ENCODE measurements around the gene PSD. TPM values are rescaled to one million over a fixed set of nuclear protein-coding genes. Genes with fewer than 3 reads are reported as not detected.

The PSD gene
- total RNA-seq, 2 experiments from 2014 or later = 3.6 to 4.3 TPM

DNA sequence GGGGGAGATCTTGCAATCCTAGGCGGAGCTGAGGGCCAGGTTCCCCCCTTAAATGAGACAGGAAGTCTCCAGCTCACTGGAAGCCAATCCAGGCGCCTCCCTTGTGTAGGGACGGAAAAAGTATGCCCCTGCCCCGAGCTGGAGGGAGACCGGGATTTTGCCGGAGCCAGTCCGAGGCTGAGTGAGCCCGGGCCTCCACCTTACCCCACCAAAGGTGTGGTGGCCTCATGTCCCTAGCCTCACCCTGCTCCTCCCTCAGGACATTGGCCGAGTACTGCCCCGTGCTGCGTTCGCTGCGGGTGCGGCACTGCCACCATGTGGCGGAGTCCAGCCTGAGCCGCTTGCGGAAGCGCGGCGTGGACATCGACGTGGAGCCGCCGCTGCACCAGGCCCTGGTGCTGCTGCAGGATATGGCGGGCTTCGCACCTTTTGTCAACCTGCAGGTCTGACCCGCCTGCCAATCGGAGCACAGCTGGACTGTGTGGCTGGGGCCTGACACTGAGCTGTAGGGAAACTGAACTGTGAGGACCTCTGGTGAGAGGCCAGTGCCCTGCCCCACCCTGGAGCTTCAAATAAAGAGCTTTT, 4.1 kb upstream of the PSD start:
- ATAC-seq (ENCODE audit: low read depth) = peak; percentile 14
- peaks cover 6% of the 10 kb centered on the region for H3K36me3 Mint-ChIP-seq
- H3K4me1 Mint-ChIP-seq = peaks cover 36% of the 10 kb centered on the region
- POLR2A ChIA-PET = interaction anchor here (1.1 to 6.6 kb wide), 7 partner anchors 11 to 161 kb away, joined by 4 to 140 read pairs (median 20); partner anchors contain the start of genes C10orf95, CUEDC2 and NFKB2
- H3K4me3 Mint-ChIP-seq = peak overlapping the region; percentile 93
- peaks cover 14% of the 10 kb centered on the region for H3K27me3 Mint-ChIP-seq
- DNase-seq = peak; percentile 75
- H3K9me3 Mint-ChIP-seq = no peaks in the 10 kb centered on the region
- peak overlapping the region; percentile 73 for H3K27ac Mint-ChIP-seq

DNA sequence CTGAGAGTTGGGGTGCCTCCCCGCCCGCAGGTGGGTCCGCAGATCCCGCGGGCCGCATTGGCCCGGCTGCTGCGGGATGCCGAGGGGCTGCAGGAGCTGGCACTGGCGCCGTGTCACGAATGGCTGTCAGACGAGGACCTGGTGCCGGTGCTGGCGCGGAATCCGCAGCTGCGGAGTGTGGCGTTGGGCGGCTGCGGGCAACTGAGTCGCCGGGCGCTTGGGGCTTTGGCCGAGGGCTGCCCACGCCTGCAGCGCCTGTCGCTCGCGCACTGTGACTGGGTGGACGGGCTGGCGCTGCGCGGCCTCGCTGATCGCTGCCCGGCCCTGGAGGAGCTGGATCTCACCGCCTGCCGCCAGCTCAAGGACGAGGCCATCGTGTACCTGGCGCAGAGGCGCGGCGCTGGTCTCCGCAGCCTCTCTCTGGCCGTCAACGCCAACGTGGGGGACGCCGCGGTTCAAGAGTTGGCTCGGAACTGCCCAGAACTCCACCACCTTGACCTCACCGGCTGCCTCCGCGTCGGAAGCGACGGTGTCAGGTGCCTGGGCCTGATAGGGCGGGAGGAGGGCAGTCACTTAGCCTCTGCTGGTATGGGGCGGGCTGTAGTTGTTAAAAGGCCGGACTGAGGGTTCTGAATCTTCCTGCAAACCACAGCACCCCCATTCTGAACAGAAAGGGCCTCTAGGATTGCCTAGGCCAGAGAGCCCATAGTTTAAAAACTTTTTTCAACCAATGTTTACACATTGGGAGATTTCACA, 3.4 kb upstream of the PSD start:
- H3K4me1 Mint-ChIP-seq = peaks cover 30% of the 10 kb centered on the region
- POLR2A ChIA-PET = interaction anchor here (0.8 to 6.6 kb wide), 11 partner anchors 9 to 192 kb away, joined by 3 to 140 read pairs (median 9); partner anchors contain the start of genes C10orf95, CUEDC2 and NFKB2
- H3K27ac Mint-ChIP-seq = peak overlapping the region; percentile 91
- ATAC-seq (ENCODE audit: low read depth) (peak; percentile 9), DNase-seq (no peak)
- H3K4me3 Mint-ChIP-seq = peak overlapping the region; percentile 93
- peaks cover 4% of the 10 kb centered on the region for H3K36me3 Mint-ChIP-seq
- H3K27me3 Mint-ChIP-seq = peaks cover 19% of the 10 kb centered on the region
- no peaks in the 10 kb centered on the region for H3K9me3 Mint-ChIP-seq

DNA sequence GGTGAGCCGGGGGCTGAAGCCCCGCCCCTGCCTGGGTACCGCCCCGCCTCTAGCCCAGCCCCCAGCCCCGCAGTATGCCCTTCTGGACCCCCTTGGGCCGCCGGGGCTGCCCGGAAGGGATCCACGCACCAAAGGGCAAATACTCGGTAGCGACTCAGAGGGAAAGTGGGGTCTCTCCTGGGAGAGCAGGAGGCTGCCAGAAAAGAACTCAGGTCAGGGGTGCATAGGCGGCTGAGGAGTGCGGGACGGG, 2.8 kb upstream of the PSD start:
- peak overlapping the region; percentile 91 for H3K27ac Mint-ChIP-seq
- peaks cover 28% of the 10 kb centered on the region for H3K4me1 Mint-ChIP-seq
- H3K9me3 Mint-ChIP-seq = no peaks in the 10 kb centered on the region
- peaks cover 19% of the 10 kb centered on the region for H3K27me3 Mint-ChIP-seq
- peaks cover 4% of the 10 kb centered on the region for H3K36me3 Mint-ChIP-seq
- DNase-seq (no peak), ATAC-seq (ENCODE audit: low read depth) (no peak)
- H3K4me3 Mint-ChIP-seq = peak overlapping the region; percentile 93
- POLR2A ChIA-PET = interaction anchor here (0.8 to 6.6 kb wide), 11 partner anchors 8 to 192 kb away, joined by 3 to 140 read pairs (median 9); partner anchors contain the start of genes C10orf95, CUEDC2 and NFKB2

DNA sequence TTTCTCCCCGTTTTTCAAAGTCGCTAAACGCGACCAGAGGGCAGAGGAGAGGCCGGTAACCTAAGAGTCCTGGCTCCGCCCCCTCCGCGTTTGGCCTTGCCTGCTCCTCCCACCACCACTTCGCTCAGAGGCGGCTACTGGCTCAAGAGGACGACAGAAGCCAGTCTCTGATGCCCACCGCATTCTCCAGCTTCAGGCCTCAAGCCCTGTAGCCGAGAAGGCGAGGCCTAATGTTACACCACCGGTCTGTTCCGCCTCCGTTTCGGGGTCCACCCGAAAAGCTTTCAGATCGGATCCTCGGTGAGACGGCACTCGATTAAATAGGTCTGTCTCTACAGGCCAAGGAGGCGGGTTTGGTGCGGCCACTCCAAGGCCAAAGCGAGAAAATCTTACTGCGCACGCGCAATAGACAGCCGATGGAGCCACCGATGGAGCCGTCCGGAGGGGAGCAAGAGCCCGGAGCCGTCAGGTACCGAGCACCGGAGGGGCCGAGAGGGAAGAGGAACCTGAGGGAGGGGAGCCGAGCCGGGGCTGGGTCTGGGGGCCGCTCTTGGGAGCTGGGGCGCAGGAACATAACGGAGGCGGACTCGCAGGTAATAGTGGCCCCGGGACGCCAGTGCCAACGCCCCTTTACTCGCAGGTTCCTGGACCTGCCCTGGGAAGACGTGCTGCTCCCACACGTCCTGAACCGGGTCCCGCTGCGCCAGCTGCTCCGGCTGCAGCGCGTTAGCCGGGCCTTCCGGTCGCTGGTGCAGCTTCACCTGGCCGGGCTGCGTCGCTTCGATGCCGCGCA, 2.3 kb upstream of the PSD start, which contains the start of gene FBXL15:
FBXL15 (plus strand) TSS at position 123 of the 793 bp plus-strand sequence; CDS start at position 417, 294 bp downstream.
- Mint-ChIP-seq H3K27me3 (peaks cover 23% of the 10 kb centered on the region), H3K4me3 (peak within 1 kb of the TSS; percentile 93), H3K9me3 (no peaks in the 10 kb centered on the region), H3K4me1 (peaks cover 26% of the 10 kb centered on the region), H3K36me3 (peaks cover 4% of the 10 kb centered on the region), H3K27ac (peak within 1 kb of the TSS; percentile 91)
- POLR2A ChIA-PET = interaction anchor here (0.6 to 6.6 kb wide), 12 partner anchors 8 to 229 kb away, joined by 3 to 140 read pairs (median 7); partner anchors contain the start of genes C10orf95, CUEDC2, GBF1 and NFKB2
- peak; percentile 75 for ATAC-seq (ENCODE audit: low read depth)
- peak; percentile 95 for DNase-seq

GRCh38 chr10:102420181-102420713, 1.7 kb upstream of the PSD start:
- POLR2A ChIA-PET = interaction anchor here (0.6 to 6.6 kb wide), 7 partner anchors 10 to 228 kb away, joined by 3 to 140 read pairs (median 20); partner anchors contain the start of genes C10orf95, CUEDC2, GBF1 and NFKB2
- Mint-ChIP-seq H3K36me3 (peaks cover 4% of the 10 kb centered on the region), H3K9me3 (no peaks in the 10 kb centered on the region), H3K4me1 (peaks cover 26% of the 10 kb centered on the region), H3K27me3 (peaks cover 23% of the 10 kb centered on the region), H3K27ac (peak overlapping the region; percentile 91), H3K4me3 (peak overlapping the region; percentile 93)
- DNase-seq (no peak), ATAC-seq (ENCODE audit: low read depth) (no peak)

DNA sequence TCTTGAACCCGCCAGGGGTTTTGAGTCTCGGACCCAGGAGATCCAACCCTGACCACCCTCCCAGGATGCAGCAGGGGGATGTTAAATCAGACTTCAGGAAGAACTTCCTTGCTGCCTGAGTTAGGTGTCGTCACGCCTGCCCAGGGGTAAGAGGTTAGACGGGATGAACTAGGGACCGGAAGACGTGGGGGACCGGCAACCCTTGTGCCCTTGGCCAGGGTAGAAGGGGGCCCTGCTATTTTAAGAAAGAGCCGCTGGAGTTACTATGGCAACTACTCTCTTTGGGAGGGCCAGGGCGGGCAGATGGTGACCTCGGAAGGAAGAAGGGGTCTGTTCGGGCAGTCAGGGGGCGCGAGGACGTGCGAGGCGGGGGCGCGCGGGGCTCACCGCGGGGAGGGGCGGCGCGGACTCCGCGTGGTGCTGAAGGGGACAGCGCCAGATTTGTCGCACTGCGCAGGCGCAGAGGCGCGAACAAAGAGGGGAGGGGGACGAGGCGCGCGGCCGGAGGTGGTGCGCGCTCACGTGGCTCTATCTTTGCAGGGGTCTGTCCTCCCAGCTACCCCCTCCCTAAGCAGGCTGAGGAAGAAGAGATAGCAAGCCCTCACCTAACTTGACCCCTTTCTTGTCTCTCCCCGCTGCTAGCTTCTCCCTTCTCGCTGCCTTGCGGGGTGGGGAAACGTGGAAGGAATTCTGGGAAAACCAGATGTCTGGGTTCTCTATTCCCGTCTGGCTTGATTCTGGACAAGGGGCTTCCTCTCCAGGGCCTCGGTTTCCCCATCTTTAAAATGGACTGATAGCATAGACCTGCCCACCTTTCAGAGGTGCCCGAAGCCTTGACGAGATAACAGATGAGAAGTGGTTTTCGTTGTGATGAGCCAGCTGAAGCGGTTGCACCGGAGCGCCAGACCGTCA, 940 bp upstream of the PSD start:
- no peaks in the 10 kb centered on the region for H3K9me3 Mint-ChIP-seq
- DNase-seq = peak; percentile 87
- peaks cover 26% of the 10 kb centered on the region for H3K4me1 Mint-ChIP-seq
- peaks cover 24% of the 10 kb centered on the region for H3K27me3 Mint-ChIP-seq
- POLR2A ChIA-PET = interaction anchor here (1.4 to 6.6 kb wide), 6 partner anchors 9 to 227 kb away, joined by 3 to 140 read pairs (median 30); partner anchors contain the start of genes C10orf95, CUEDC2 and NFKB2
- H3K27ac Mint-ChIP-seq = peak overlapping the region; percentile 7
- H3K4me3 Mint-ChIP-seq = peak overlapping the region; percentile 93
- ATAC-seq (ENCODE audit: low read depth) = no peak
- H3K36me3 Mint-ChIP-seq = peaks cover 3% of the 10 kb centered on the region

- no peak overlapping the region for H3K27ac Mint-ChIP-seq
- DNase-seq (no peak), ATAC-seq (ENCODE audit: low read depth) (no peak)
- peaks cover 32% of the 10 kb centered on the region for H3K27me3 Mint-ChIP-seq
- POLR2A ChIA-PET = no interaction called here
- H3K9me3 Mint-ChIP-seq = no peaks in the 10 kb centered on the region
- H3K4me3 Mint-ChIP-seq = no peak overlapping the region
- H3K36me3 Mint-ChIP-seq = no peaks in the 10 kb centered on the region
- peaks cover 24% of the 10 kb centered on the region for H3K4me1 Mint-ChIP-seq
Measured at GRCh38 chr10:102416695-102417094, 1.9 kb downstream of the PSD start.

DNA sequence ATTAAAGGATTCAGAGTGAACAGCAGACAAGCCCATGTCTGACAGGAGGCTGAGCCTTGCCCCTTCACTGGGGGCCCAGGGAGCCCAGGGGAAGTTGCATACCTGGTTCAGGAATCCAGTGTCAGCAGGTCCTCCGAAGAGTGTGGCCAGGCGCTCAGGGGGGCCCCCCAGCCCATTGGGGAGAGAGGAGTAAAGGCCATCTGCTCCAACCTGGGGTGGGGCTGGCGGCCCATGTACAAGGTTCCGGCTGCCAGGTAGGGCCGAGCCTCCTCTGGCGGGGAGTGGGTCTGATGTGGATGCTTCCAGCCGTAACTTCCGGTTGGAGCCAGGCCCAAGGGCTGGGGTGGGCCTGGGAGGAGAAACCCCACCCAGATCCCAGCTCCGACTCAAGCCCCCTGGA, 2.3 kb downstream of the PSD start:
- peaks cover 24% of the 10 kb centered on the region for H3K4me1 Mint-ChIP-seq
- peaks cover 36% of the 10 kb centered on the region for H3K27me3 Mint-ChIP-seq
- H3K4me3 Mint-ChIP-seq = no peak overlapping the region
- no peaks in the 10 kb centered on the region for H3K36me3 Mint-ChIP-seq
- no peaks in the 10 kb centered on the region for H3K9me3 Mint-ChIP-seq
- POLR2A ChIA-PET = no interaction called here
- ATAC-seq (ENCODE audit: low read depth) (no peak), DNase-seq (no peak)
- H3K27ac Mint-ChIP-seq = no peak overlapping the region

DNA sequence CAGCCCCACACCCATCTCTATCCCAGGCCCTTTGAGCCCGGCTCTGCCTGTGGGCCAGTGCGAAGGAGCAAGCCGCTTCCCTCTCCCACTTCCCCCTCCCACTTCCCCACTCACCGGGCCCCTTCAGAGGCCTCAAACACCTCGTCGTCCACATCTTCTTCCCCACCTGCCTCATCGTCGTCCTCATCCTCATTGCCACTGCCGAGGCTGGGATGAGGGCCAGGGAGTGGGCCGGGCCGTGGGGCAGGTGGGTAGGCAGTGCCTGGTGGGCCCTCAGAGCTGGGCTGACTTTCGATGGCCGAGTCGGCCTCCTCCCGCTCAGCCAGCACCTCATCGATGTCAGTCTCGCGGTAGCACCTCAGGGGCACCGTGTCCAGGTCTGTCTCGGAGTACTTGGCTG, 3.8 kb downstream of the PSD start:
- H3K4me1 Mint-ChIP-seq = peaks cover 20% of the 10 kb centered on the region
- H3K9me3 Mint-ChIP-seq = no peaks in the 10 kb centered on the region
- DNase-seq = no peak
- no peaks in the 10 kb centered on the region for H3K36me3 Mint-ChIP-seq
- POLR2A ChIA-PET = no interaction called here
- H3K27ac Mint-ChIP-seq = no peak overlapping the region
- H3K4me3 Mint-ChIP-seq = no peak overlapping the region
- ATAC-seq (ENCODE audit: low read depth) = no peak
- peaks cover 48% of the 10 kb centered on the region for H3K27me3 Mint-ChIP-seq

GRCh38 chr10:102413806-102414561, 4.6 kb downstream of the PSD start:
- H3K4me1 Mint-ChIP-seq = peaks cover 18% of the 10 kb centered on the region

DNA sequence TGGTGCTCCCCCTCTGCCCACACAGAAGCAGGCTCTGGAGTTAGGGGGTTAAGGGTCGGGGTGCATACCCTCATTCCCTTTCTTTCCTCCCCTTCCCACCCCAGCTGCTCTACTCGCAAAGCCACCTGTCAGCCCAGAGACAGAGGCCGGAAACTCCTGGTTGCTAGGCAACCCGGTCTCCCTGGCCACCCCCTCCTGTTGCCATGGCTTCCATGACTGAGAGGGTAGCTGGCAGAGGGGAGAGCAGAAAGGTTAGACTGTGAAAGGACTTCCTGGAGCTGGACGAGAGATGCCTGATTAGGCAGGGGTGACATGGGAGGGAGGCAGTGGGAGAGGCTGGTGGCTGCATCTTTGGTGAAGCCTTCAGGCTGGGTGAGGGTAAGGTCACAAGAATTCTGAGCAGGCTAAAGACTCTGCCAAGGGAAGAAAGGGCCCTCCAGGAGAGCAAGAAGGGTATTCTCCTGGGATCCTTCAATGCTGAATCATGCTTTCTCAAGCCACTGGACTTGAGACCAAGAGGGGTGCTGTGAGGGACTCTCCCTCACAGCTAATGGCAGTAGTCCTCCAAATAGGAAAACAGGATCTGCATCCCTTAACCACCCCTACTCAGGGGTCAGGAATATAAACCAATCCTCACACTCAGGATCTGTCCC, 5.4 kb downstream of the PSD start:
- Mint-ChIP-seq H3K4me3 (no peak overlapping the region), H3K27ac (no peak overlapping the region), H3K27me3 (peaks cover 47% of the 10 kb centered on the region), H3K36me3 (no peaks in the 10 kb centered on the region), H3K4me1 (peaks cover 19% of the 10 kb centered on the region), H3K9me3 (no peaks in the 10 kb centered on the region)
- ATAC-seq (ENCODE audit: low read depth) (peak; percentile 31), DNase-seq (no peak)
- POLR2A ChIA-PET = interaction anchor here (1.9 kb wide), 1 partner anchor 9 kb away, joined by 5 read pairs; no protein-coding TSS in a partner anchor

More at GRCh38 chr10:102413806-102414561, 4.6 kb downstream of the PSD start:
- Mint-ChIP-seq H3K27me3 (peaks cover 50% of the 10 kb centered on the region), H3K9me3 (no peaks in the 10 kb centered on the region), H3K27ac (no peak overlapping the region), H3K4me3 (no peak overlapping the region), H3K36me3 (no peaks in the 10 kb centered on the region)
- no peak for DNase-seq
- POLR2A ChIA-PET = interaction anchor here (1.9 kb wide), 1 partner anchor 8 kb away, joined by 5 read pairs; no protein-coding TSS in a partner anchor
- ATAC-seq (ENCODE audit: low read depth) = no peak

Measured in activated naive CD8-positive, alpha-beta T cell treated with anti-CD3 and anti-CD28 coated beads, Interleukin-2, amount 10 ng/mL, durations not matched to agents 7 days and 5 days (primary cell).